ENCODE results near the gene CASK. TPM values are rescaled to one million over a fixed set of nuclear protein-coding genes. Genes with fewer than 3 reads are reported as not detected.
A peak's percentile ranks its signal among the peaks of the same experiment; 100 is the strongest.
"Not testable (repeated sequence)": the region's sequence is repeated elsewhere in the genome, so short reads cannot be mapped to it uniquely, and the experiment has no call there.

The CASK gene
- total RNA-seq, 1 donor = 65.6 TPM

GRCh38 chrX:41516999-41517765 is 406.2 kb downstream of the CASK start:
- no peak for DNase-seq (ENCODE audit: low read depth)
- no peak for TF ChIP-seq CTCF (IDR thresholded peaks at IDR 0.05; ENCODE audit: insufficient read depth, low read depth, low read length)
- H3K4me3 ChIP-seq (ENCODE audit: low read depth, low read length) = no peak overlapping the region

GRCh38 chrX:41516456-41516855 is 406.9 kb downstream of the CASK start:
- H3K4me3 ChIP-seq (ENCODE audit: low read depth, low read length) = no peak overlapping the region
- TF ChIP-seq CTCF (IDR thresholded peaks at IDR 0.05; ENCODE audit: insufficient read depth, low read depth, low read length) = no peak
- no peak for DNase-seq (ENCODE audit: low read depth)

GRCh38 chrX:41515376-41515775 is 408.0 kb downstream of the CASK start:
- no peak overlapping the region for H3K4me3 ChIP-seq (ENCODE audit: low read depth, low read length)
- TF ChIP-seq CTCF (IDR thresholded peaks at IDR 0.05; ENCODE audit: insufficient read depth, low read depth, low read length) = no peak
- no peak for DNase-seq (ENCODE audit: low read depth)

GRCh38 chrX:41514179-41514578 is 409.2 kb downstream of the CASK start:
- TF ChIP-seq CTCF (IDR thresholded peaks at IDR 0.05; ENCODE audit: insufficient read depth, low read depth, low read length) = no peak
- no peak overlapping the region for H3K4me3 ChIP-seq (ENCODE audit: low read depth, low read length)
- DNase-seq (ENCODE audit: low read depth) = no peak

- not testable (repeated sequence) for DNase-seq (ENCODE audit: low read depth); H3K4me3 ChIP-seq (ENCODE audit: low read depth, low read length)
Observed at GRCh38 chrX:41512853-41513252, 410.5 kb downstream of the CASK start.

GRCh38 chrX:41512394-41512793 is 411.0 kb downstream of the CASK start:
- no peak for TF ChIP-seq CTCF (IDR thresholded peaks at IDR 0.05; ENCODE audit: insufficient read depth, low read depth, low read length)
- H3K4me3 ChIP-seq (ENCODE audit: low read depth, low read length) = no peak overlapping the region
- no peak for DNase-seq (ENCODE audit: low read depth)

GRCh38 chrX:41507919-41508318 is 415.4 kb downstream of the CASK start:
- no peak overlapping the region for H3K4me3 ChIP-seq (ENCODE audit: low read depth, low read length)
- DNase-seq (ENCODE audit: low read depth) = peak; percentile 14
- TF ChIP-seq CTCF (IDR thresholded peaks at IDR 0.05; ENCODE audit: insufficient read depth, low read depth, low read length) = no peak

Data from fibroblast of villous mesenchyme (primary cell).